GM21619 (cell line): ENCODE results near the gene PCDH1.

ENCODE experiments used
- ATAC-seq: cut with Tn5 transposase; IDR thresholded peaks from one replicate; pipeline ENCODE4 v1.9.1; 2021; ENCODE audit not compliant: unreplicated experiment

Gene PCDH1

GRCh38 chr5:141857226-141857625, 21.0 kb downstream of the PCDH1 start:
- ATAC-seq = no peak

- no peak for ATAC-seq
These were observed 22.0 kb downstream of the PCDH1 start for GRCh38 chr5:141856037-141856790.

- no peak for ATAC-seq
These were observed 22.8 kb downstream of the PCDH1 start for GRCh38 chr5:141855265-141856036.

- no peak for ATAC-seq
These were observed 24.1 kb downstream of the PCDH1 start for GRCh38 chr5:141853895-141854626.

GRCh38 chr5:141852448-141852847, 25.8 kb downstream of the PCDH1 start:
- no peak for ATAC-seq

- no peak for ATAC-seq
These were observed 26.9 kb downstream of the PCDH1 start for GRCh38 chr5:141851195-141851874.

GRCh38 chr5:141850786-141851185, 27.4 kb downstream of the PCDH1 start:
- ATAC-seq = no peak

GRCh38 chr5:141850244-141850768, 27.9 kb downstream of the PCDH1 start:
- ATAC-seq = peak; percentile 2

- ATAC-seq = peak; percentile 78
These were observed 28.6 kb downstream of the PCDH1 start for GRCh38 chr5:141849415-141850243.

- ATAC-seq = peak; percentile 14
These were observed 29.3 kb downstream of the PCDH1 start for GRCh38 chr5:141848744-141849414.

- ATAC-seq = no peak
These were observed 32.2 kb downstream of the PCDH1 start for GRCh38 chr5:141846031-141846430.

GRCh38 chr5:141845371-141845851, 32.8 kb downstream of the PCDH1 start:
- no peak for ATAC-seq

- no peak for ATAC-seq
These were observed 33.7 kb downstream of the PCDH1 start for GRCh38 chr5:141844414-141845097.

- no peak for ATAC-seq
These were observed 34.9 kb downstream of the PCDH1 start for GRCh38 chr5:141843156-141843927.

GRCh38 chr5:141841378-141842180, 36.6 kb downstream of the PCDH1 start:
- ATAC-seq = no peak

- ATAC-seq = no peak
These were observed 37.3 kb downstream of the PCDH1 start for GRCh38 chr5:141840826-141841360.

- no peak for ATAC-seq
These were observed 37.9 kb downstream of the PCDH1 start for GRCh38 chr5:141840280-141840812.
